ENCODE data around the gene RBM17. TPM values are rescaled to one million over a fixed set of nuclear protein-coding genes. Genes with fewer than 3 reads are reported as not detected.

The RBM17 gene
- total RNA-seq, 1 donor = 41.8 TPM

DNA sequence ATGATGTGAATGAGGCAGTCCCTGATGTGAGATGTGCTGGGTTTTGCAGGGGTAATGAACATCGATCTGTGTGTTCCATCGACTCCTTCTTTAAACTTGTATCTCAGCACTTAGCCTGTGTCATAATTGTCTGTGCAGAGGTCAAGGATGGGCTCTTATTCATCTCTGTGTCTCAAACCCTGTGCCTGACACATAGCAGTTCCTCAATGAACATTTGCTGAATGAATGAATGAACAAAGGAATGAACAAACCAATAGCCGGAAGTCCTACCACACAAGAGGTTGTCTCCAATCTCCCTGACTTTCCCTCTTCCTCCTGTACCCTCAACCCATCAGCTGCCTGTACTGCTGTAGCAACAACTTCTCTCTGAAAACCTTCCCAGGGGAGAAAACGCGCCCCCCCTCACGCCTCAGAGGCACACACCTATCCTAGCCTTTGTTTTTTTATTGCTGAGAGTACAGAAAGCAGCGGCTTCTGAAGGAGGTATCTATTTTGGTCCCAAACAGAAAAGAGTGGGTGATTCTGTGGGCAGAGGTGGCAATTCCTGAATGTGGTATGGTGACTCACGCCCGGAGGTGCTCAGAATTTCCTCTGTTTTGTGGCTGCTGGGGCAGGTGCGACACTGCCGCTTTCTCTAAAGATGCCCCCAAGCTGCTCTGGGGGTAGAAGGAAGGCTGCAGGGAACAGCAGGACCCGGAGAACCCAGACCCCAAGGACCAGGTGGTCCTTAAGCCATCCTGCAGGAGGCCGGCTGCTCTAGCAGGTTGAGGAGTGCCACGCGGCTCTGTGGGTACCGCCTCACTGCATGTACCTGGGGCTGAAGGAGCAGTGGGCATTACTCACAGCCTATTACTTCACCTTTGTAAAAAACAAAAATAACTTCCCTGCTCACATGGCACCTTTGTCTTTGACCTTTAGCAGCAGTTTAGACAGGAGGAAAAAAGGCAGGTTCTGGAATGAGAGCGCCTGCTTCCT lies 36.3 kb upstream of the RBM17 start:
- no peak for DNase-seq (ENCODE audit: low read depth)
- H3K4me3 ChIP-seq (ENCODE audit: low read depth, low read length) = no peak overlapping the region
- no peak for TF ChIP-seq CTCF (IDR thresholded peaks at IDR 0.05; ENCODE audit: insufficient read depth, low read length)

- no peak overlapping the region for H3K4me3 ChIP-seq (ENCODE audit: low read depth, low read length)
- DNase-seq (ENCODE audit: low read depth) = no peak
- no peak for TF ChIP-seq CTCF (IDR thresholded peaks at IDR 0.05; ENCODE audit: insufficient read depth, low read length)
Measured at GRCh38 chr10:6053303-6053702, 35.5 kb upstream of the RBM17 start.

DNA sequence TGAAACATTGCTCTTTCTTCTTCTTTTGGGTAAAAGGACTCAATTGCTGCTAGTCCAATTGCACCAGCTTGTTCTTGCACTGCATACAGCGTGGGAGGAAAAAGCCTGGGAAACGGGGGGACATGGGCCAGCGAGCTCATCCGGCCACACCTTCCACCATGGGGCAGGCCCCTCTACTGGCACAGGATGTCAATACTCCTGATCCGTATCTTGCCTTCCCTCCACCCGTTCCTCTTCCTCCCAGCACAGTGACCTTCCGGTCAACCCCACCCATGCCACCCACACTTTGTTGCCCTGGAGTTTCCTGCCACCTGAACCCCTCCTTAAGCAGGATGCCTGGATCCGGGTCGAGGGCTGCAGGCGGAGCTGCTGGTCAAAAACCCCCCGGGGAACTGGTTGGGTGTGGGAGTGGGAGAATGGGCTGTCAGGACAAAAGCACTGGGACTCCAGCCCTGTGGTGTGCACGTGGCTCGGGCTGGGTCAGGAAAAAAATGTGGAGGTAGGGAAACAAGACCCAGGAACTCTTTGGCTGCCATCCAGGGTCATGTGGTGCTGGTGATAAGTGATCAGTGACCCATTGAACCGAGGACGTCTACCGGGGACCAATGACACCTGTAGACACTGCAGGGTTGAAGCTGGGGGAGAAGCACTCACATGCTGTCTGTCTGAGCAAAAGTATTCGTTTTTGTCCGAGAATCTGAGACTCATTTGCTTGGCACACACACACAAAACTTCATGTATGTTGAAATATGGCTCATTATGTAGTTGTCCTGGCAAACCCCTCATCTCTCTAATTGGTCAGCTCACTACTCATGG lies 34.8 kb upstream of the RBM17 start:
- no peak for TF ChIP-seq CTCF (IDR thresholded peaks at IDR 0.05; ENCODE audit: insufficient read depth, low read length)
- H3K4me3 ChIP-seq (ENCODE audit: low read depth, low read length) = no peak overlapping the region
- no peak for DNase-seq (ENCODE audit: low read depth)

DNA sequence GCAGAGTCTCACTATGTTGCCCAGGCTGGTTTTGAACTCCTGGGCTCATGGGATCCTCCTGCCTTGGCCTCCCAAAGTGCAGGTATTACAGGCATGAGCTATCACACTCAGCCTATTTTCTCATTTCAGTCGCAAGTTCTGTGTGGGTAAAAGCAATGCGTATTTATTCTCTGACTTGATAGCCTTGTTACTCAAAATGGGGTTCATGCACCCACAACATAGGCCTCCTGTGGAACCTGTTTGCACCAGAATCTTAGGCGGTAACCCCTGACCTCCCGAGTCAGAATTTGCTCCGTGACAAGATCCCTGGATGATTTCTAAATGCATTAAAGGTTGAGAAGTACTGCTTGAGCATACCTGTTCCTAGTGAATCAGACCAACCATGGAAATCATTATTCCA lies 34.0 kb upstream of the RBM17 start:
- DNase-seq (ENCODE audit: low read depth) = no peak
- TF ChIP-seq CTCF (IDR thresholded peaks at IDR 0.05; ENCODE audit: insufficient read depth, low read length) = no peak
- no peak overlapping the region for H3K4me3 ChIP-seq (ENCODE audit: low read depth, low read length)

GRCh38 chr10:6055929-6056328 lies 32.9 kb upstream of the RBM17 start:
- H3K4me3 ChIP-seq (ENCODE audit: low read depth, low read length) = no peak overlapping the region
- TF ChIP-seq CTCF (IDR thresholded peaks at IDR 0.05; ENCODE audit: insufficient read depth, low read length) = no peak

GRCh38 chr10:6056411-6057135 lies 32.3 kb upstream of the RBM17 start:
- no peak for DNase-seq (ENCODE audit: low read depth)
- no peak overlapping the region for H3K4me3 ChIP-seq (ENCODE audit: low read depth, low read length)
- no peak for TF ChIP-seq CTCF (IDR thresholded peaks at IDR 0.05; ENCODE audit: insufficient read depth, low read length)

More at GRCh38 chr10:6055929-6056328, 32.9 kb upstream of the RBM17 start:
- DNase-seq (ENCODE audit: low read depth) = no peak
